HepG2 (cell line): Measurements from ENCODE around the gene NGDN. TPM values are rescaled to one million over a fixed set of nuclear protein-coding genes. Genes with fewer than 3 reads are reported as not detected.
A peak's percentile ranks its signal among the peaks of the same experiment; 100 is the strongest.

ENCODE experiments used
- E2F5 ChIP-seq: sonication (generic); formaldehyde crosslinking; conservative IDR thresholded peaks from 2 replicates; pipeline ENCODE4 v1.4.0; 2020; ENCODE audit warnings: missing genetic modification reagents
- HMGXB3 ChIP-seq: sonication (generic); formaldehyde crosslinking; IDR thresholded peaks from 2 replicates; pipeline ENCODE4 v1.4.0; 2020; ENCODE audit warnings: missing genetic modification reagents, borderline replicate concordance
- IRF2 ChIP-seq: IDR thresholded peaks from 2 replicates; pipeline ENCODE4 v1.6.1; 2018; ENCODE audit warnings: missing genetic modification reagents, missing compliant biosample characterization
- IRF9 ChIP-seq: sonication (generic); formaldehyde crosslinking; IDR thresholded peaks from 2 replicates; pipeline ENCODE4 v1.8.0; 2022; ENCODE audit warnings: missing genetic modification reagents, mild to moderate bottlenecking, borderline replicate concordance
- KIAA2018 ChIP-seq: sonication (generic); formaldehyde crosslinking; IDR thresholded peaks from 2 replicates; pipeline ENCODE4 v1.5.0; 2020; ENCODE audit warnings: mild to moderate bottlenecking, missing genetic modification reagents, borderline replicate concordance
- MLX ChIP-seq: IDR thresholded peaks from 2 replicates; pipeline ENCODE4 v1.6.1; 2016
- TFDP2 ChIP-seq: sonication (generic); formaldehyde crosslinking; IDR thresholded peaks from 2 replicates; pipeline ENCODE4 v1.4.0; 2020; ENCODE audit warnings: missing genetic modification reagents
- ZNF773 ChIP-seq: sonication (generic); formaldehyde crosslinking; IDR thresholded peaks from 2 replicates; pipeline ENCODE4 v1.4.0; 2020; ENCODE audit warnings: missing genetic modification reagents, borderline replicate concordance
- polyA plus RNA-seq, 8 experiments: library from polyadenylated mRNA; depleted of rRNA in 3 of 8; stranded (reverse) in 7 of 8; unstranded in 1 of 8; fragments of >200 nt; fragmentation: Illumina TruSeq in 4 of 8; extraction: Trizol in 4 of 8; gene quantifications; 2 replicates each; pipeline versions ENCODE4 v1.2.1 to v1.2.3, GENCODE V29; 2011 to 2016; ENCODE audit warnings: low read depth in 4 of 8, missing spikeins in 1 of 8, mixed read lengths in 1 of 8; ENCODE audit not compliant: insufficient read depth in 1 of 8
- total RNA-seq, 5 experiments: library from RNA; depleted of rRNA; stranded (reverse); fragments of >200 nt; fragmentation: Illumina TruSeq; extraction: Trizol; gene quantifications; 2 replicates each; pipeline ENCODE4 v1.2.3, GENCODE V29; 2016; ENCODE audit warnings: low read depth in 1 of 5

Gene NGDN
- total and polyA plus RNA-seq, 2 of the 13 experiments (the other 11 are each of a cell fraction or from before 2014, with no cell fraction given): 154 to 216 TPM

- TF ChIP-seq KIAA2018 (CRISPR knock-in tag) (no peak), E2F5 (peak; percentile 88), IRF9 (peak; percentile 60), IRF2 (CRISPR knock-in tag) (peak; percentile 96), TFDP2 (peak; percentile 91), ZNF773 (peak; percentile 58; the same call in 1 of the 2 replicates), HMGXB3 (CRISPR knock-in tag) (peak; percentile 90), MLX (CRISPR knock-in tag) (no peak; the same call in 1 of the 2 replicates)
Observed at GRCh38 chr14:23469127-23469905, at the start of gene NGDN (continued).
